H1 (cell line): ENCODE data around the gene VPS13C. TPM values are rescaled to one million over a fixed set of nuclear protein-coding genes. Genes with fewer than 3 reads are reported as not detected.

Source experiments
- CTCF ChIA-PET: fragments of 300-600 bp; sonication (Branson Sonifier 250); formaldehyde crosslinking; loops from one replicate; lab custom pipeline; 2021; ENCODE audit not compliant: partially characterized antibody; lab: Charles Lee
- POLR2A ChIA-PET: fragments of 300-600 bp; sonication (Branson Sonifier 250); formaldehyde crosslinking; loops from one replicate; lab custom pipeline; 2021; ENCODE audit warnings: inconsistent platforms; ENCODE audit not compliant: partially characterized antibody; lab: Charles Lee
- DNase-seq, 2 experiments: peaks; one replicate each; pipeline versions ENCODE4 v3.0.0 to v3.0.0-alpha.2; 2010 to 2022; ENCODE audit warnings: low spot score in 2 of 2, low read depth in 1 of 2, mixed read lengths in 1 of 2
- FAIRE-seq: peaks from 2 replicates; lab custom pipeline; 2011; peaks lifted over from hg19 to GRCh38; lab: Jason Lieb, UNC
- H2AFZ ChIP-seq: 2 replicates; pipeline ENCODE4 v1.8.1; 2012; ENCODE audit warnings: low read length, inconsistent platforms
- H2AK5ac ChIP-seq: 2 replicates; pipeline ENCODE4 v1.6.1; 2013; ENCODE audit warnings: low read depth, low read length
- H2BK120ac ChIP-seq: replicated peaks from 2 replicates; pipeline ENCODE3; 2013; ENCODE audit warnings: low read depth, low read length, inconsistent platforms
- H2BK12ac ChIP-seq: 2 replicates; pipeline ENCODE4 v1.6.1; 2013; ENCODE audit warnings: low read depth, low read length
- H2BK15ac ChIP-seq: 2 replicates; pipeline ENCODE4 v1.6.1; 2013; ENCODE audit warnings: low read length
- H2BK20ac ChIP-seq: 2 replicates; pipeline ENCODE4 v1.6.1; 2013; ENCODE audit warnings: low read length
- H2BK5ac ChIP-seq: 2 replicates; pipeline ENCODE4 v1.6.1; 2013; ENCODE audit warnings: low read depth, low read length
- H3K14ac ChIP-seq: 2 replicates; pipeline ENCODE4 v1.6.1; 2013; ENCODE audit warnings: inconsistent platforms; ENCODE audit not compliant: insufficient read length
- H3K18ac ChIP-seq: 2 replicates; pipeline ENCODE4 v1.6.1; 2013; ENCODE audit warnings: low read length; ENCODE audit errors: extremely low read depth
- H3K23ac ChIP-seq: 2 replicates; pipeline ENCODE4 v1.6.1; 2013; ENCODE audit warnings: inconsistent platforms; ENCODE audit not compliant: insufficient read length
- H3K23me2 ChIP-seq: 2 replicates; pipeline ENCODE4 v1.6.1; 2013; ENCODE audit warnings: low read depth, low read length
- H3K27ac ChIP-seq: 2 replicates; pipeline ENCODE4 v1.6.1; 2011; ENCODE audit warnings: low read depth, low read length, inconsistent platforms
- H3K27me3 ChIP-seq, 4 experiments: replicated peaks in 1 of 4; 1 replicate in 1 of 4; 2 replicates in 3 of 4; pipeline versions ENCODE4 v1.6.1 to v1.8.1; 2011 to 2013; ENCODE audit warnings: low read length in 3 of 4, mild to moderate bottlenecking in 3 of 4, inconsistent platforms in 2 of 4, mixed read lengths in 2 of 4, moderate library complexity in 1 of 4; ENCODE audit not compliant: control insufficient read depth in 3 of 4, insufficient read depth in 3 of 4; ENCODE audit errors: extremely low read depth in 1 of 4
- H3K36me3 ChIP-seq, 4 experiments: 2 replicates each; pipeline versions ENCODE4 v1.6.1 to v1.8.1; 2011 to 2013; ENCODE audit warnings: mild to moderate bottlenecking in 4 of 4, low read length in 3 of 4, moderate library complexity in 2 of 4, control low read depth in 1 of 4, inconsistent platforms in 1 of 4; ENCODE audit not compliant: insufficient read depth in 4 of 4, control insufficient read depth in 2 of 4
- H3K4ac ChIP-seq: replicated peaks from 2 replicates; pipeline ENCODE3; 2013; ENCODE audit warnings: low read length, low read depth, mixed read lengths, inconsistent platforms; ENCODE audit not compliant: insufficient read length
- H3K4me1 ChIP-seq, 4 experiments: replicated peaks in 1 of 4; 1 replicate in 1 of 4; 2 replicates in 3 of 4; pipeline versions ENCODE4 v1.6.1 to v1.8.1; 2011 to 2013; ENCODE audit warnings: low read length in 3 of 4, inconsistent platforms in 2 of 4, mixed read lengths in 1 of 4; ENCODE audit not compliant: insufficient read depth in 4 of 4, control insufficient read depth in 3 of 4
- H3K4me2 ChIP-seq, 2 experiments: 2 replicates each; pipeline versions ENCODE4 v1.6.1 to v1.8.1; 2011 to 2013; ENCODE audit warnings: low read depth in 2 of 2, low read length in 2 of 2, control low read depth in 1 of 2, inconsistent platforms in 1 of 2, mild to moderate bottlenecking in 1 of 2; ENCODE audit not compliant: insufficient read depth in 1 of 2
- H3K4me3 ChIP-seq, 4 experiments: fragments of 200-600, 300-600 bp in 1 of 4; sonication (generic), shearing (Covaris generic), sonication (Bioruptor Twin) in 1 of 4; 2 replicates each; pipeline versions ENCODE4 v1.5.1 to v1.8.1; 2011 to 2016; ENCODE audit warnings: low read length in 4 of 4, low read depth in 3 of 4, control low read depth in 2 of 4, inconsistent platforms in 2 of 4, mild to moderate bottlenecking in 2 of 4, mixed read lengths in 1 of 4, moderate library complexity in 1 of 4; ENCODE audit not compliant: insufficient read depth in 2 of 4; ENCODE audit errors: extremely low read depth in 1 of 4
- H3K56ac ChIP-seq: replicated peaks from 2 replicates; pipeline ENCODE3; 2013; ENCODE audit warnings: low read depth, mild to moderate bottlenecking, mixed read lengths, low read length, inconsistent platforms; ENCODE audit not compliant: insufficient read length
- H3K79me1 ChIP-seq: 2 replicates; pipeline ENCODE4 v1.6.1; 2013; ENCODE audit warnings: low read depth, low read length, control low read depth
- H3K79me2 ChIP-seq, 2 experiments: 2 replicates each; pipeline versions ENCODE4 v1.6.1 to v1.8.1; 2012 to 2013; ENCODE audit warnings: low read length in 2 of 2, mild to moderate bottlenecking in 2 of 2, inconsistent platforms in 1 of 2; ENCODE audit not compliant: insufficient read depth in 2 of 2, control insufficient read depth in 1 of 2
- H3K9ac ChIP-seq, 4 experiments: replicated peaks in 1 of 4; 1 replicate in 1 of 4; 2 replicates in 3 of 4; pipeline versions ENCODE4 v1.6.1 to v1.8.1; 2011 to 2013; ENCODE audit warnings: low read depth in 3 of 4, low read length in 3 of 4, control low read depth in 2 of 4, mild to moderate bottlenecking in 2 of 4, moderate library complexity in 2 of 4, inconsistent platforms in 1 of 4; ENCODE audit errors: extremely low read depth in 1 of 4
- H3K9me3 ChIP-seq, 2 experiments: 2 replicates each; pipeline versions ENCODE4 v1.6.1 to v1.8.1; 2012 to 2013; ENCODE audit warnings: mild to moderate bottlenecking in 2 of 2, moderate library complexity in 2 of 2, control low read depth in 1 of 2, inconsistent platforms in 1 of 2, low read depth in 1 of 2, low read length in 1 of 2, mixed read lengths in 1 of 2; ENCODE audit not compliant: insufficient read depth in 2 of 2
- H4K20me1 ChIP-seq, 2 experiments: replicated peaks in 1 of 2; 2 replicates each; pipeline versions ENCODE3 to v1.8.1; 2011 to 2013; ENCODE audit warnings: inconsistent platforms in 2 of 2, low read length in 2 of 2, mild to moderate bottlenecking in 1 of 2; ENCODE audit not compliant: insufficient read depth in 2 of 2, control insufficient read depth in 1 of 2
- H4K5ac ChIP-seq: 2 replicates; pipeline ENCODE4 v1.6.1; 2013; ENCODE audit warnings: low read length, low read depth, mixed read lengths, inconsistent platforms; ENCODE audit not compliant: insufficient read length
- H4K8ac ChIP-seq: 2 replicates; pipeline ENCODE4 v1.8.0; 2013; ENCODE audit warnings: mild to moderate bottlenecking, moderate library complexity, low read length, inconsistent platforms; ENCODE audit not compliant: insufficient read depth; ENCODE audit errors: extremely low read depth
- H4K91ac ChIP-seq: replicated peaks from 2 replicates; pipeline ENCODE3; 2013; ENCODE audit warnings: low read length, mixed read lengths, inconsistent platforms; ENCODE audit not compliant: insufficient read length
- CHD1 ChIP-seq: IDR thresholded peaks from 2 replicates; pipeline ENCODE4 v1.6.1; 2012; ENCODE audit warnings: low read depth, low read length, improper control_type of control experiment
- GTF2F1 ChIP-seq: IDR thresholded peaks from 2 replicates; pipeline ENCODE4 v1.6.1; 2012; ENCODE audit warnings: low read depth, low read length, improper control_type of control experiment, borderline replicate concordance
- MAFK ChIP-seq: IDR thresholded peaks from 2 replicates; pipeline ENCODE4 v1.6.1; 2012; ENCODE audit warnings: low read depth, mild to moderate bottlenecking, improper control_type of control experiment, low read length
- TEAD4 ChIP-seq: IDR thresholded peaks from 2 replicates; pipeline ENCODE4 v1.6.1; 2012; ENCODE audit warnings: low read depth, low read length, inconsistent platforms, mixed read lengths
- WGBS, 2 experiments: shearing (Covaris generic) in 1 of 2; methylation state at CpG; one replicate each; pipeline versions ENCODE4 v1.1.6 to v1.1.7; 2013 to 2015; ENCODE audit warnings: low lambda C conversion rate in 2 of 2, mixed read lengths in 2 of 2, inconsistent platforms in 1 of 2, low coverage in 1 of 2, missing lambda C conversion rate in 1 of 2; ENCODE audit not compliant: insufficient replicate concordance in 2 of 2, insufficient coverage in 1 of 2, insufficient read length in 1 of 2; ENCODE audit errors: extremely low coverage in 1 of 2, missing lambda C conversion rate in 1 of 2; 5-methylcytosine and 5-hydroxymethylcytosine counted together
- polyA plus RNA-seq, 7 experiments: library from polyadenylated mRNA; depleted of rRNA in 3 of 7; stranded (reverse) in 5 of 7; unstranded in 2 of 7; fragments of >200 nt in 5 of 7; fragments of 200-250 nt in 2 of 7; gene quantifications; 1 replicate in 5 of 7; 2 replicates in 1 of 7; 4 replicates in 1 of 7; pipeline versions ENCODE4 v1.2.1 to v1.2.3, GENCODE V29; 2011 to 2013; ENCODE audit warnings: missing spikeins in 2 of 7, mixed read lengths in 2 of 7
- total RNA-seq: library from RNA; stranded (reverse); fragmentation: NEBNext Ultra II Directional; extraction: Animal tissue kit (Norgen Biotek cat#: 25700); gene quantifications from 2 replicates; pipeline ENCODE4 v1.2.1, GENCODE V29; 2021

The VPS13C gene
- total and polyA plus RNA-seq, 2 of the 8 experiments (the other 6 are each of a cell fraction or from before 2014, with no cell fraction given): 4.8 to 18.8 TPM

- no peak for FAIRE-seq
- POLR2A ChIA-PET: no interaction called here
- H3K4ac ChIP-seq: no peak overlapping the region
Observed at GRCh38 chr15:61888074-61888780, 172.0 kb downstream of the VPS13C start.

More at GRCh38 chr15:61888074-61888780, 172.0 kb downstream of the VPS13C start:
- no peak for DNase-seq
- H2BK12ac ChIP-seq: no peak overlapping the region
- no peaks in the 10 kb centered on the region for H3K23me2 ChIP-seq
- H2BK15ac ChIP-seq: no peak overlapping the region
- H2BK20ac ChIP-seq: no peak overlapping the region
- no peak overlapping the region for H3K9ac ChIP-seq
- H3K79me2 ChIP-seq: no peaks in the 10 kb centered on the region
- H4K5ac ChIP-seq: no peak overlapping the region
- no peak overlapping the region for H3K27ac ChIP-seq
- H3K79me1 ChIP-seq: no peaks in the 10 kb centered on the region
- no peaks in the 10 kb centered on the region; a peak in 1 of 8 replicates for H3K36me3 ChIP-seq
- H3K4me3 ChIP-seq: no peak overlapping the region
- no peak overlapping the region for H3K18ac ChIP-seq
- no peaks in the 10 kb centered on the region for H3K27me3 ChIP-seq
- H2BK120ac ChIP-seq: no peak overlapping the region
- no peak overlapping the region for H3K23ac ChIP-seq
- 94% methylated on average over 5 of the region's 5 CpGs; no CpG with 5 or more reads in 1 of the 2 experiments for WGBS, 2 experiments
- TF ChIP-seq TEAD4: no peak
- TF ChIP-seq CHD1: no peak
- TF ChIP-seq GTF2F1: no peak
- no peak for TF ChIP-seq MAFK
- no peak overlapping the region for H3K14ac ChIP-seq
- H4K91ac ChIP-seq: no peak overlapping the region
- H3K9me3 ChIP-seq: peaks cover 3 to 5% of the 10 kb centered on the region in 2 experiments; a peak in 2 of 4 replicates
- no peak overlapping the region for H3K4me2 ChIP-seq
- CTCF ChIA-PET: no interaction called here
- peaks cover 0 to 4% (median 3%) of the 10 kb centered on the region in 4 experiments; a peak in 3 of 7 replicates for H3K4me1 ChIP-seq
- H4K20me1 ChIP-seq: no peaks in the 10 kb centered on the region
- H2BK5ac ChIP-seq: no peak overlapping the region
- H2AFZ ChIP-seq: no peak overlapping the region
- H2AK5ac ChIP-seq: no peak overlapping the region
- H4K8ac ChIP-seq: no peak overlapping the region
- no peak overlapping the region for H3K56ac ChIP-seq
